Parathyroid adenoma (tissue), 2 donors: ENCODE data around the gene DNMT3B.

Experiments
- H2AFZ ChIP-seq: fragments of 300-600 bp; sonication (generic); one replicate; pipeline ENCODE4 v1.7.0; 2017; ENCODE audit warnings: antibody characterized with exemption, mild to moderate bottlenecking
- H3K27ac ChIP-seq: fragments of 300-600 bp; sonication (generic); one replicate; pipeline ENCODE4 v1.7.0; 2017
- H3K27me3 ChIP-seq: fragments of 300-600 bp; sonication (generic); one replicate; pipeline ENCODE4 v1.7.0; 2017; ENCODE audit warnings: low read length; ENCODE audit not compliant: control insufficient read depth, insufficient read depth
- H3K36me3 ChIP-seq: fragments of 300-600 bp; sonication (generic); one replicate; pipeline ENCODE4 v1.7.0; 2017; ENCODE audit warnings: low read length; ENCODE audit not compliant: control insufficient read depth, insufficient read depth
- H3K4me1 ChIP-seq: fragments of 300-600 bp; sonication (generic); one replicate; pipeline ENCODE4 v1.7.0; 2017; ENCODE audit warnings: control low read depth
- H3K4me2 ChIP-seq: fragments of 300-600 bp; sonication (generic); one replicate; pipeline ENCODE4 v1.7.0; 2017; ENCODE audit warnings: low read length
- H3K4me3 ChIP-seq: fragments of 300-600 bp; sonication (generic); one replicate; pipeline ENCODE4 v1.7.0; 2017; ENCODE audit warnings: low read depth, low read length
- H3K79me2 ChIP-seq: fragments of 300-600 bp; sonication (generic); one replicate; pipeline ENCODE4 v1.7.0; 2017; ENCODE audit warnings: control low read depth
- H3K9ac ChIP-seq: fragments of 300-600 bp; sonication (generic); one replicate; pipeline ENCODE4 v1.7.0; 2017; ENCODE audit warnings: mild to moderate bottlenecking
- H3K9me3 ChIP-seq: fragments of 300-600 bp; sonication (generic); one replicate; pipeline ENCODE4 v1.7.0; 2017; ENCODE audit warnings: low read length; ENCODE audit not compliant: control insufficient read depth
- CTCF ChIP-seq: fragments of 300-600 bp; sonication (generic); IDR thresholded peaks from one replicate; pipeline ENCODE4 v1.7.0; 2017; ENCODE audit warnings: antibody characterized with exemption, mild to moderate bottlenecking
- donor health status: primary hyperparathyroidism.

DNMT3B gene

GRCh38 chr20:32743237-32744112 is 18.7 kb upstream of the DNMT3B start, which contains the start of gene COMMD7:
TSS of gene COMMD7 (minus strand) at chr20:32743467. CDS start at chr20:32743391, 76 bp downstream.
- H3K4me1 ChIP-seq: no peaks in the 10 kb centered on the region
- peak within 1 kb of the TSS; percentile 87 for H3K9ac ChIP-seq
- no peaks in the 10 kb centered on the region for H3K27me3 ChIP-seq
- peak within 1 kb of the TSS; percentile 73 for H3K27ac ChIP-seq
- peak within 1 kb of the TSS; percentile 86 for H2AFZ ChIP-seq
- no peak for TF ChIP-seq CTCF
- H3K9me3 ChIP-seq: no peaks in the 10 kb centered on the region
- peak within 1 kb of the TSS; percentile 61 for H3K4me3 ChIP-seq
- H3K36me3 ChIP-seq: no peaks in the 10 kb centered on the region
- H3K4me2 ChIP-seq: peak within 1 kb of the TSS; percentile 75
- peaks cover 10% of the 10 kb centered on the region for H3K79me2 ChIP-seq

- Histone ChIP-seq H3K27ac (no peak overlapping the region), H3K4me3 (no peak overlapping the region), H3K9me3 (no peaks in the 10 kb centered on the region), H3K9ac (no peak overlapping the region), H3K36me3 (no peaks in the 10 kb centered on the region), H3K4me1 (no peaks in the 10 kb centered on the region), H3K27me3 (no peaks in the 10 kb centered on the region), H2AFZ (no peak overlapping the region), H3K79me2 (peaks cover under 1% of the 10 kb centered on the region), H3K4me2 (no peak overlapping the region)
- no peak for TF ChIP-seq CTCF
Measured at GRCh38 chr20:32749914-32750637, 12.1 kb upstream of the DNMT3B start.

- H3K79me2 ChIP-seq: no peaks in the 10 kb centered on the region
- no peak overlapping the region for H3K4me3 ChIP-seq
- no peaks in the 10 kb centered on the region for H3K4me1 ChIP-seq
- no peaks in the 10 kb centered on the region for H3K27me3 ChIP-seq
- no peak overlapping the region for H2AFZ ChIP-seq
- H3K9ac ChIP-seq: no peak overlapping the region
- no peaks in the 10 kb centered on the region for H3K9me3 ChIP-seq
- no peaks in the 10 kb centered on the region for H3K36me3 ChIP-seq
- no peak overlapping the region for H3K4me2 ChIP-seq
- no peak overlapping the region for H3K27ac ChIP-seq
- no peak for TF ChIP-seq CTCF
Measured at GRCh38 chr20:32751293-32751692, 10.9 kb upstream of the DNMT3B start.

- Histone ChIP-seq H2AFZ (no peak overlapping the region), H3K27me3 (no peaks in the 10 kb centered on the region), H3K9me3 (no peaks in the 10 kb centered on the region), H3K4me3 (no peak overlapping the region), H3K36me3 (no peaks in the 10 kb centered on the region), H3K4me2 (no peak overlapping the region), H3K79me2 (no peaks in the 10 kb centered on the region), H3K4me1 (no peaks in the 10 kb centered on the region), H3K9ac (no peak overlapping the region), H3K27ac (no peak overlapping the region)
- TF ChIP-seq CTCF: no peak
Measured at GRCh38 chr20:32751702-32752457, 10.3 kb upstream of the DNMT3B start.
